ACC112 (cell line): ENCODE data around the gene CAPRIN2.

Experiments used
- H2AFZ ChIP-seq: fragments of 200-600 bp; sonication (generic); one replicate; pipeline ENCODE4 v1.6.0; 2017; ENCODE audit warnings: antibody characterized with exemption, low read length; ENCODE audit not compliant: unreplicated experiment
- H3K27ac ChIP-seq: fragments of 200-600 bp; sonication (generic); 2 replicates; pipeline ENCODE4 v1.5.1; 2014; ENCODE audit warnings: low read depth, mild to moderate bottlenecking, antibody characterized with exemption, low read length, moderate library complexity
- H3K27me3 ChIP-seq: fragments of 200-600 bp; sonication (generic); 2 replicates; pipeline ENCODE4 v1.6.1; 2014; ENCODE audit warnings: mild to moderate bottlenecking, antibody characterized with exemption, low read length, moderate library complexity, mixed read lengths; ENCODE audit not compliant: insufficient read depth
- H3K36me3 ChIP-seq: fragments of 200-600 bp; sonication (generic); 2 replicates; pipeline ENCODE4 v1.6.1; 2016; ENCODE audit warnings: mild to moderate bottlenecking, antibody characterized with exemption, low read length, moderate library complexity, mixed read lengths; ENCODE audit not compliant: insufficient read depth
- H3K4me1 ChIP-seq: fragments of 200-600 bp; sonication (generic); one replicate; pipeline ENCODE4 v1.6.1; 2016; ENCODE audit warnings: low read length, mixed read lengths; ENCODE audit not compliant: insufficient read depth, unreplicated experiment, control insufficient read depth
- H3K4me3 ChIP-seq: fragments of 200-600 bp; sonication (generic); 2 replicates; pipeline ENCODE4 v1.5.1; 2014; ENCODE audit warnings: mild to moderate bottlenecking, low read depth, low read length
- H3K79me2 ChIP-seq: fragments of 200-600 bp; sonication (generic); one replicate; pipeline ENCODE4 v1.6.0; 2016; ENCODE audit warnings: low read length; ENCODE audit not compliant: control insufficient read depth, unreplicated experiment, insufficient read depth

CAPRIN2 gene

DNA sequence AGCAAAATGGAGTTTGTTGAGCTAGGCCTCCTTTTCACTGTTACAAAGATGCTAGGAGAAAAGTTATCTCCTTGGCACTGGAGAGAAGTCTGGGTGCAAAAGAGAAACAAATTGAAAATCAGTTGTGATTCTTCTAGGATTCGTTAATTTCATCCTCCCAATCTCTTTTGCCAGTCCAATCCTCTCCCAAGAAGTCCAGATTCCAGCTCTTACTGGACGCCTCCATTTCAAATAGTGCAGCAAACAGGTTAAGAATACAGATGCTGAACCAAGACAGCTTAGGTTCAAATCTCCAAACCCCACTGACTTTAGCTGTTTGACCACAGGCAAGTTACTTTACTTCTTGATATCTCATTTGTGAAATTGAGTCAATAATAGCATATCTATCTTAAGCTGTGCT, 34.0 kb upstream of the CAPRIN2 start:
- no peak overlapping the region for H3K27ac ChIP-seq
- no peaks in the 10 kb centered on the region for H3K27me3 ChIP-seq
- H3K4me1 ChIP-seq, result peaks cover 26% of the 10 kb centered on the region
- no peak overlapping the region for H3K4me3 ChIP-seq
- H3K79me2 ChIP-seq, result no peaks in the 10 kb centered on the region
- H3K36me3 ChIP-seq, result no peaks in the 10 kb centered on the region; the same call in 1 of the 2 replicates
- H2AFZ ChIP-seq, result no peak overlapping the region

DNA sequence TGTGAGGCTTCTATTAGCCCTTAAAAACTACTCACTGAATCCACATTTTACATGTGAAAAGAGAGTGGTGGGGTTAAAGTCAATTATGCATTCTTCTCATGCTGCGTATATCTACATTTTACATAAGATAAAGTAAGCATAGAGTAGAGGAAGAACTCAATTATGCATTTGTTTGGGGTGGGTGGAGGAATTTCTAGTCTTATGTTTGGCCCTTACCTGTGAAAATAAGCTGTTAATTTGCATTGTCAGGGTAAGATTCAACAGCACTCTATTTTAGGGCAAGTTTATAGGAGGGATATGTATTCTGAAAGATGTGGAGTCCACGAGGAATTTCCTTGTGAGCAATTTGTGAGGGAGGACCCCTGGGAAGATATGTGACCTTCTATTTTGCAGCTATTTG, 30.9 kb upstream of the CAPRIN2 start:
- no peak overlapping the region for H3K4me3 ChIP-seq
- H3K79me2 ChIP-seq, result no peaks in the 10 kb centered on the region

DNA sequence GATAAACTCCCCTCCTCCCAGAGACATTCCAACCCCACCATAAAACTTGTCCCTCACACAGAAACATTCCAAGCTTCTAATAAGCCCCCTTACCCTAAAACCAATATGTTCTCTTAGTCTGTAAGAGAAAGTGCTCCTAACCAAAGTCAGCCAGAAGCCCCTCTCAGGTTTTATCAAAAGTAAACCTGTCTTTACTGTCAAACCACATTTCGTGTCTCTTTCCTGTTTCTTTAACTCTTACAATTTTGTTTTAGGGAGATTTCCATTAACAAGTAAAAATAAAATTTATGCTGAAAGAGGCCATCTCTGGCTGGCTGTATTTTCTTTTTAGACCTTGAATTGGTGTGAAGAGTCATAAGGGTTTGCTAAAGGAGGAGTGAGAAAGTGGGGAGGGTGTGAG, 29.8 kb upstream of the CAPRIN2 start:
- Histone ChIP-seq H3K79me2 (no peaks in the 10 kb centered on the region), H3K27me3 (no peaks in the 10 kb centered on the region), H2AFZ (no peak overlapping the region), H3K4me1 (no peaks in the 10 kb centered on the region), H3K36me3 (peaks cover 4% of the 10 kb centered on the region; the same call in 1 of the 2 replicates), H3K4me3 (no peak overlapping the region), H3K27ac (no peak overlapping the region)

More for the DNA sequence above, 30.9 kb upstream of the CAPRIN2 start:
- H3K36me3 ChIP-seq, result peaks cover 4% of the 10 kb centered on the region; the same call in 1 of the 2 replicates
- H3K27ac ChIP-seq, result no peak overlapping the region
- no peaks in the 10 kb centered on the region for H3K4me1 ChIP-seq
- no peak overlapping the region for H2AFZ ChIP-seq
- no peaks in the 10 kb centered on the region for H3K27me3 ChIP-seq

DNA sequence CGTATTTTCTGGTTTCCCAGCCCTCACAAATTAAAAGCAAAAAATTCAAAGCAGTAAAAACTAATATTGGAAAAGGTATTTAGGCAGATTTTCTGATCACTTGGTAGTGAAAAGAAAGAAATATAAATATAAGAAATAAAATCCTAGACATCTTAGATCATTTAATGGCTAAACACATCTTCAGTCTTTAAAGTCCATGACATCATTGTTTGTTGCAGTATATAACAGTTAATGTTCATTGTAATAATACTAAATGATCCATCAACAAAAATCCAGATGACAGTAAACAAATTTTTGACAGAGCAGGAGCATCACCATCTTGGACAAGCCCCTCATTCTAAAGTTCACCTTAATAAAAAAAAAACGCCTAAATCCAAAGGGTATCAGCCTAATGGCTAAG, 29.2 kb upstream of the CAPRIN2 start:
- Histone ChIP-seq H3K4me3 (no peak overlapping the region), H3K27ac (no peak overlapping the region), H3K27me3 (no peaks in the 10 kb centered on the region), H3K79me2 (no peaks in the 10 kb centered on the region), H2AFZ (no peak overlapping the region), H3K36me3 (peaks cover 4% of the 10 kb centered on the region; the same call in 1 of the 2 replicates), H3K4me1 (no peaks in the 10 kb centered on the region)

- no peak overlapping the region for H2AFZ ChIP-seq
- no peaks in the 10 kb centered on the region for H3K27me3 ChIP-seq
- H3K4me1 ChIP-seq, result no peaks in the 10 kb centered on the region
- no peak overlapping the region for H3K27ac ChIP-seq
- no peak overlapping the region for H3K4me3 ChIP-seq
- H3K79me2 ChIP-seq, result no peaks in the 10 kb centered on the region
- H3K36me3 ChIP-seq, result peaks cover 4% of the 10 kb centered on the region; the same call in 1 of the 2 replicates
Measured at GRCh38 chr12:30782316-30783173, 27.8 kb upstream of the CAPRIN2 start.

DNA sequence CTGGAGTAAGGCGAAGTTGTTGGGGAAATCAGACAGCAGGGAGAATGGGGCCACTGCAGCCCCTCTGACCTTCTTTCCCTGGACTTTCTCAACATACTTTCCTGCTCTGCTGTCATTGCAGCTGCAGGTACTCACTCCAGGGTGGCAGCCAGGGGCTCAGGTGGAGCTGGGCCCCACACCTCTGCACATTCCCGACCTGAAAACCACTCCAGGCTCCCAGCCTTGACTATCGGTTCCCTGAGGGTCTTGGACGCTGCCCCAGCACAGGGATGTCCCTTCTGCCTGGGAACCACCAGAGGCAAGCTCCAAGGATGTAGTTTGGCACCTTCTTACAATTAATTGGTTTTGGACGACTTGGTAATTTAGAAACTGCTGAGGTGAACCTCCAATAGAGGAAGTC, 24.8 kb upstream of the CAPRIN2 start:
- Histone ChIP-seq H3K27ac (no peak overlapping the region), H3K36me3 (peaks cover 4% of the 10 kb centered on the region; the same call in 1 of the 2 replicates), H3K79me2 (no peaks in the 10 kb centered on the region), H3K4me1 (no peaks in the 10 kb centered on the region), H3K4me3 (no peak overlapping the region), H3K27me3 (no peaks in the 10 kb centered on the region), H2AFZ (no peak overlapping the region)

- no peaks in the 10 kb centered on the region for H3K27me3 ChIP-seq
- H3K36me3 ChIP-seq, result peaks cover 4% of the 10 kb centered on the region; the same call in 1 of the 2 replicates
- H3K4me1 ChIP-seq, result no peaks in the 10 kb centered on the region
- no peak overlapping the region for H2AFZ ChIP-seq
- no peak overlapping the region for H3K27ac ChIP-seq
- H3K79me2 ChIP-seq, result no peaks in the 10 kb centered on the region
- no peak overlapping the region for H3K4me3 ChIP-seq
Measured at GRCh38 chr12:30779178-30779577, 24.4 kb upstream of the CAPRIN2 start.

DNA sequence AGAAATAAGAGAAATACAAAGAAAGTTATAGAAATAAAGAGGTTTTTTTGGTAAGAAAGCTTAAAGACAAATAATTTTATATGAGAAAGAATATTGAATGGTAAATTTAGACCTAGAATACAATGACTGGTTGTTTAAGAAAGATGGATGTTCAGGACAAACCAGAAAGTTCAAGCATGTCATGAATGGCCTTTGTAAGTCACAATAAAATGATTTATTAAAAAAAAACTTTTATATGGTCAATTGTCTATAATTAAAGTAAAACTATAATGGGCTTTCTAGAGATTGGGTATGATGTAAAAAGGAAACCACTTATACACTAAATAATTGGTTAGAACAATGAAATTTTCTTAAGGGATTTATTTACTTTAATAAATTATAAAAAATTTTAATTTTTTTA, 19.8 kb upstream of the CAPRIN2 start:
- H2AFZ ChIP-seq, result no peak overlapping the region
- no peaks in the 10 kb centered on the region for H3K27me3 ChIP-seq
- no peaks in the 10 kb centered on the region for H3K36me3 ChIP-seq
- no peak overlapping the region for H3K27ac ChIP-seq
- no peak overlapping the region for H3K4me3 ChIP-seq
- no peaks in the 10 kb centered on the region for H3K4me1 ChIP-seq
- no peaks in the 10 kb centered on the region for H3K79me2 ChIP-seq

DNA sequence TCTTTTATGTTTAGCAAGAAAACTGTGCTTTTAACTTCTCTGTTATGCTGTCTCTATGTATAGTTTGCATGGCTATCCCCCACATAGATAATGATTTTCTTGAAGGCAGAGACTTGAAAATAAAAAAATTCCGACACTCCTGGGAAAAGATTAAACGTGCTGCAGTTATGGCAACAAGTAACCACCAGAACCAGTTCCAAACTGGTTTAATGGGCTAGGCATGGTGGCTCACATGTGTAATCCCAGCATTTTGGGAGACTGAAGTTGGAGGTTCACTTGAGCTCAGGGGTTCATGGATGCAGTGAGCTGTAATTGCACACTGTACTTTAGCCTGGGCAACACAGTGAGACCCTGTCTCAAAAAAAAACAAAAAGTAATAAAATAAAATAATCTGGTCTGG, 15.1 kb upstream of the CAPRIN2 start:
- Histone ChIP-seq H3K4me3 (no peak overlapping the region), H3K36me3 (no peaks in the 10 kb centered on the region), H3K79me2 (no peaks in the 10 kb centered on the region), H2AFZ (no peak overlapping the region), H3K4me1 (no peaks in the 10 kb centered on the region), H3K27me3 (no peaks in the 10 kb centered on the region), H3K27ac (no peak overlapping the region)

DNA sequence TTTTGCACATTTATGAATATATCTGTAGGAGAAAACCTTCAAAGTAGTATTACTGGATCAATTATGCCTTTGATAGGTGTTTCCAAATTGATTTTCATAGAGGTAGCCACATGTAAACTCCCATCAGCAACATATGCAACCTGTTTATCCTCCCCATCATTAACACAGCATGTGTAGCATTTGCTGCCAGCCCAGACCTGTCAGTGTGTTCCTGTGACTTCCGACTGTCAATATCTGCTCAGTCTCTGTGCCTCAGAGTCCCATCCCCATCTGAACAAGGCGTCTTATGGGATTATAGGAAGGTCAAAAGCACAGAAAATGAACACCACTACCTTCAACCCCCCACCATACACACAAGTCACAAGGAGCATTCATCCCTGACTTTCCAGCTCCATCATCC, 9.5 kb upstream of the CAPRIN2 start:
- no peak overlapping the region for H3K27ac ChIP-seq
- H3K4me1 ChIP-seq, result no peaks in the 10 kb centered on the region
- H3K36me3 ChIP-seq, result no peaks in the 10 kb centered on the region
- H3K79me2 ChIP-seq, result no peaks in the 10 kb centered on the region
- no peak overlapping the region for H2AFZ ChIP-seq
- H3K27me3 ChIP-seq, result no peaks in the 10 kb centered on the region
- H3K4me3 ChIP-seq, result no peak overlapping the region

GRCh38 chr12:30763053-30763452, 8.3 kb upstream of the CAPRIN2 start:
- H2AFZ ChIP-seq, result no peak overlapping the region
- no peaks in the 10 kb centered on the region for H3K27me3 ChIP-seq
- H3K79me2 ChIP-seq, result no peaks in the 10 kb centered on the region
- no peak overlapping the region for H3K4me3 ChIP-seq
- H3K4me1 ChIP-seq, result no peaks in the 10 kb centered on the region
- H3K36me3 ChIP-seq, result no peaks in the 10 kb centered on the region
- H3K27ac ChIP-seq, result no peak overlapping the region
